Endodermal cell (in vitro differentiated cells): ENCODE results near the gene XYLT1. TPM values are rescaled to one million over a fixed set of nuclear protein-coding genes. Genes with fewer than 3 reads are reported as not detected.

Experiments used
- DNase-seq: peaks from one replicate; pipeline ENCODE4 v3.0.0-alpha.2; 2017
- H3K27ac ChIP-seq: 2 replicates; pipeline ENCODE4 v1.5.1; 2013; ENCODE audit warnings: mild to moderate bottlenecking, low read depth, low read length, moderate library complexity
- H3K27me3 ChIP-seq: 2 replicates; pipeline ENCODE4 v1.6.1; 2013; ENCODE audit warnings: mild to moderate bottlenecking, low read length, moderate library complexity; ENCODE audit not compliant: insufficient read depth, control insufficient read depth, poor library complexity, severe bottlenecking
- H3K36me3 ChIP-seq: 2 replicates; pipeline ENCODE4 v1.7.0; 2013; ENCODE audit warnings: mild to moderate bottlenecking, low read length, moderate library complexity; ENCODE audit not compliant: control insufficient read depth, insufficient read depth
- H3K4me1 ChIP-seq: one replicate; pipeline ENCODE4 v1.7.0; 2013; ENCODE audit warnings: low read length; ENCODE audit not compliant: control insufficient read depth, insufficient read depth
- H3K4me3 ChIP-seq: 2 replicates; pipeline ENCODE4 v1.5.1; 2013; ENCODE audit warnings: mild to moderate bottlenecking, low read length, moderate library complexity
- H3K9ac ChIP-seq: 2 replicates; pipeline ENCODE4 v1.6.1; 2013; ENCODE audit warnings: mild to moderate bottlenecking, low read length, moderate library complexity; ENCODE audit not compliant: poor library complexity, severe bottlenecking; ENCODE audit errors: extremely low read depth
- H3K9me3 ChIP-seq: 2 replicates; pipeline ENCODE4 v1.6.1; 2013; ENCODE audit warnings: mild to moderate bottlenecking, low read length, moderate library complexity; ENCODE audit not compliant: control insufficient read depth
- H3K27ac Mint-ChIP-seq: 2 replicates; pipeline ENCODE4 v1.8.0; 2020; ENCODE audit warnings: mixed read lengths
- H3K27me3 Mint-ChIP-seq: 2 replicates; pipeline ENCODE4 v1.8.0; 2021; ENCODE audit warnings: mild to moderate bottlenecking, mixed read lengths; ENCODE audit not compliant: insufficient read depth
- H3K36me3 Mint-ChIP-seq: 2 replicates; pipeline ENCODE4 v1.8.0; 2020; ENCODE audit warnings: low read depth, mixed read lengths
- H3K4me1 Mint-ChIP-seq: 2 replicates; pipeline ENCODE4 v1.8.0; 2020; ENCODE audit warnings: mixed read lengths
- H3K4me3 Mint-ChIP-seq: 2 replicates; pipeline ENCODE4 v1.8.0; 2020; ENCODE audit warnings: mild to moderate bottlenecking, moderate library complexity, mixed read lengths
- H3K9me3 Mint-ChIP-seq: 2 replicates; pipeline ENCODE4 v1.8.0; 2020; ENCODE audit warnings: mild to moderate bottlenecking, mixed read lengths
- WGBS, 2 experiments: methylation state at CpG; one replicate each; pipeline versions ENCODE4 v1.1.5 to v1.1.7; 2013; ENCODE audit warnings: missing lambda C conversion rate in 2 of 2, mixed read lengths in 1 of 2; ENCODE audit not compliant: insufficient coverage in 1 of 2, insufficient read length in 1 of 2; 5-methylcytosine and 5-hydroxymethylcytosine counted together
- total RNA-seq, 2 donors: library from RNA; stranded (reverse); fragmentation: NEBNext Ultra II Directional in 1 of 2; extraction: Animal tissue kit (Norgen Biotek cat#: 25700) in 1 of 2; gene quantifications; 2 replicates in 1 of 2; 3 replicates in 1 of 2; pipeline ENCODE4 v1.2.1, GENCODE V29; 2021
- TF ChIP-seq, protein P1 (sequence below): fragments of 200-600 bp; sonication (generic); conservative IDR thresholded peaks from 2 replicates; pipeline ENCODE4 v1.5.0; 2021; ENCODE audit warnings: antibody characterized with exemption, mild to moderate bottlenecking

Gene XYLT1
- total RNA-seq, 2 donors from 2014 or later, result 26.8 to 28.5 TPM

DNA sequence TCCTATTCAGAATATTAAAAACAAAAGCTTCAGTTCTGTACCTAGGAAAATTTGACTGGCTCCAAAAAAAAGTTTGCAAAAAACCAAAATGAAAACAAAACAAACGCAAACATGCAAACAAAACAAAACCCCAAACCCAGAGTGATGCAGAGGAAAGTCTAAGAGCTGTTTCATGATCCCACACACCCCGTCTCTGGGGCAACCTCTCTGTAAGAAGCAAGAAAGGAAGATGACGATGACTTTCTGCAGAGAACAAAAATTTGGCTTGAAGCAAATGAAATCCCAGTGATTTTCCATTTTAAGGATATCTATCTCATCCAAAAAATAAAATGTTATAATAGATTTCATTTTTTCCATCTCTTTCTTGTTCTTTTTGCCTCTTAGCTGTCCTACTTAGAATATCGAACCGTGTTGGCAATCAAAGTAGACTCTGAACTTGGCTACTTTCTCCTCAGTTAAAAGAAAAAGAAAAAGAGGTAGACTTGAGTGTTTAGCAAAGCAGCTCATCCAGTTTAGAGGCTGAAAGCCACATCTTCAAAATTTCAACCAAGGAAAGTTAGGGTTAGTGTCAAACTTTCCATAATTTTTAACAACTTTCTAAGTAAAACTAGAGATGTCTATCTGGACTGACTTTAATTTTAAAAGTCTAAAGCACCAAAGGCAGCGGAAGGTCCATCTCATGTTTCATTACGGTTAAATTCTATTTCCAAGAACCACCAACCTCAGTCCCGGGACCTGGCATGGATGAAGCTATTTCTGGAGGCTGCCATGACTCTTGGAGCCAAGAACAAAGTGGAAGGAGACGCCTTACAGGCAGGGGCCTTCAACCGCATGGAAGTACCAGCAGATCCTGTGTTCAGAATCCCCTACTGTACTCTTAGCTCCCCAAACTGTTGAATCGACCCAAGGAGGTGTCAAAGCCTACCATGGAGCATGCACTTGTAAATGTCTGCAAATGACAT is 180.8 kb downstream of the XYLT1 start:
- 91 to 100% methylated on average over 5 to 11 of the region's 11 CpGs for WGBS, 2 experiments
- H3K27ac ChIP-seq, result no peak overlapping the region
- H3K27me3 ChIP-seq, result no peaks in the 10 kb centered on the region
- no peaks in the 10 kb centered on the region for H3K4me1 ChIP-seq
- H3K9me3 Mint-ChIP-seq, result no peaks in the 10 kb centered on the region
- no peaks in the 10 kb centered on the region for H3K9me3 ChIP-seq
- H3K27ac Mint-ChIP-seq, result no peak overlapping the region
- H3K27me3 Mint-ChIP-seq, result no peaks in the 10 kb centered on the region
- H3K36me3 ChIP-seq, result no peaks in the 10 kb centered on the region
- H3K36me3 Mint-ChIP-seq, result no peaks in the 10 kb centered on the region
- no peak overlapping the region for H3K4me3 Mint-ChIP-seq
- no peak for DNase-seq
- H3K4me3 ChIP-seq, result no peak overlapping the region
- H3K4me1 Mint-ChIP-seq, result peaks cover 6% of the 10 kb centered on the region
- no peak overlapping the region for H3K9ac ChIP-seq
- TF ChIP-seq, protein P1, sequence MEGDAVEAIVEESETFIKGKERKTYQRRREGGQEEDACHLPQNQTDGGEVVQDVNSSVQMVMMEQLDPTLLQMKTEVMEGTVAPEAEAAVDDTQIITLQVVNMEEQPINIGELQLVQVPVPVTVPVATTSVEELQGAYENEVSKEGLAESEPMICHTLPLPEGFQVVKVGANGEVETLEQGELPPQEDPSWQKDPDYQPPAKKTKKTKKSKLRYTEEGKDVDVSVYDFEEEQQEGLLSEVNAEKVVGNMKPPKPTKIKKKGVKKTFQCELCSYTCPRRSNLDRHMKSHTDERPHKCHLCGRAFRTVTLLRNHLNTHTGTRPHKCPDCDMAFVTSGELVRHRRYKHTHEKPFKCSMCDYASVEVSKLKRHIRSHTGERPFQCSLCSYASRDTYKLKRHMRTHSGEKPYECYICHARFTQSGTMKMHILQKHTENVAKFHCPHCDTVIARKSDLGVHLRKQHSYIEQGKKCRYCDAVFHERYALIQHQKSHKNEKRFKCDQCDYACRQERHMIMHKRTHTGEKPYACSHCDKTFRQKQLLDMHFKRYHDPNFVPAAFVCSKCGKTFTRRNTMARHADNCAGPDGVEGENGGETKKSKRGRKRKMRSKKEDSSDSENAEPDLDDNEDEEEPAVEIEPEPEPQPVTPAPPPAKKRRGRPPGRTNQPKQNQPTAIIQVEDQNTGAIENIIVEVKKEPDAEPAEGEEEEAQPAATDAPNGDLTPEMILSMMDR, result no peak

DNA sequence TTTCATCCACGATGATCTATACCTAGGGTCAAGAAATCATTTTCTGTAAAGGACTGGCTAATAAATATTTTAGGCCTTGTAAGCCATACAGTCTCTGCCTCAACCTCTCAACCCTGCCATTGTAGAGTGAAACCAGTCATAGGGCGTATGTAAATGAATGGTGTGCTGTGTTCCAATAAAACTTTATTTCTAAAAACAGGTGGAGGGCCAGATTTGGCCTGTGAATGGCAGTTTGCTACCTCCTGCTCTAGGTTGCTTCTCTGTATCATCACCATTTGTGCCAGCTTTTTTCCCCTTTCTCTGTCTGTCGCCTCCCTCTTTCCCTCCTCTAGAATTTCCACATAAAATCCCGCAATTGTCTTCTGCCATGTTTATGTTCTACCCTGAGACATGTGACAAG is 181.7 kb downstream of the XYLT1 start:
- no peaks in the 10 kb centered on the region for H3K27me3 Mint-ChIP-seq
- H3K27ac Mint-ChIP-seq, result no peak overlapping the region
- Histone ChIP-seq H3K27ac (no peak overlapping the region), H3K9me3 (no peaks in the 10 kb centered on the region), H3K27me3 (no peaks in the 10 kb centered on the region), H3K9ac (no peak overlapping the region), H3K4me3 (no peak overlapping the region), H3K36me3 (no peaks in the 10 kb centered on the region), H3K4me1 (no peaks in the 10 kb centered on the region)
- no peaks in the 10 kb centered on the region for H3K36me3 Mint-ChIP-seq
- DNase-seq, result no peak
- no peak overlapping the region for H3K4me3 Mint-ChIP-seq
- WGBS, 2 experiments, result 96 to 100% methylated on average over 3 to 4 of the region's 4 CpGs
- no peaks in the 10 kb centered on the region for H3K9me3 Mint-ChIP-seq
- TF ChIP-seq, protein P1, result no peak
- H3K4me1 Mint-ChIP-seq, result peaks cover 6% of the 10 kb centered on the region

DNA sequence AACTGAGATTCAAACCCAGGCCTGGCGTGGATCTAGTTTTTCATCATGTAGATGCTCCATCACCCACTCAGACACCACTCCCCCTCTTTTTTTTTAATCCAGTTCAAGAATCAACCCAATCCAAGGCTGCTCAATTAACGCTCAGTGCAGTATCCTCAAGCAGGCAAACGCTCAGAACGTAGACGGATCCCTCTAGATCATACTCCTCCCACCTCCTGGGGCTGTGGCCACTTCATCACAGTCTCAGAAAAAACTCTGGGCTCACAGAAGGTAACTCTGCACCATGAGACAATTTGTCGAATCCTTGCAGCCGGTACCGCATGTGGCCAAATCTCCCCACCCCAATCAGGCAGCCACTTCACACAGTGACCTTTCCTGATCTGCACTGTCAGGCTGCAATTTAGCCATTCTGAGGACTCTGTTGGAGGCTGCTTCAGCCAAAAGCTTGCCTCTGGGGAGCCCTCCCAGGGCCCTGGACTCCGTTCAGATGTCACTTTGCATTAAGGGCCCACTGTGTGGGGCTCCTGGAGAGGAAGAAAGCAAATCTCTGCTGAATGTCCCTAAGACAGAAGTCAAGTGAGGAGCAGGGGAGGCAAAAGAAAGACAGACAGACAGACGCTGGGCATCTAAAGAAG is 183.5 kb downstream of the XYLT1 start:
- no peaks in the 10 kb centered on the region for H3K36me3 ChIP-seq
- H3K4me3 ChIP-seq, result no peak overlapping the region
- no peaks in the 10 kb centered on the region for H3K27me3 ChIP-seq
- H3K9ac ChIP-seq, result no peak overlapping the region
- TF ChIP-seq, protein P1, result no peak
- no peaks in the 10 kb centered on the region for H3K27me3 Mint-ChIP-seq
- no peak overlapping the region for H3K27ac Mint-ChIP-seq
- peaks cover 6% of the 10 kb centered on the region for H3K4me1 Mint-ChIP-seq
- H3K27ac ChIP-seq, result no peak overlapping the region
- no peaks in the 10 kb centered on the region for H3K4me1 ChIP-seq
- H3K9me3 ChIP-seq, result no peaks in the 10 kb centered on the region
- H3K36me3 Mint-ChIP-seq, result no peaks in the 10 kb centered on the region
- H3K9me3 Mint-ChIP-seq, result no peaks in the 10 kb centered on the region
- WGBS, 2 experiments, result 52 to 78% methylated on average over 8 to 10 of the region's 10 CpGs
- H3K4me3 Mint-ChIP-seq, result no peak overlapping the region
- DNase-seq, result no peak
